Neural cell (in vitro differentiated cells): ENCODE data around the gene TMEM125.

Experiments used
- CTCF ChIP-seq: fragments of 450-650 bp; IDR thresholded peaks from 2 replicates; pipeline ENCODE4 v1.5.1; 2014; ENCODE audit warnings: antibody characterized with exemption, mild to moderate bottlenecking, moderate library complexity; ENCODE audit not compliant: poor library complexity, severe bottlenecking
- MXI1 ChIP-seq: fragments of 450-650 bp; conservative IDR thresholded peaks from 2 replicates; pipeline ENCODE4 v1.6.1; 2014; ENCODE audit warnings: antibody characterized with exemption, mild to moderate bottlenecking; ENCODE audit not compliant: poor library complexity, severe bottlenecking
- RAD21 ChIP-seq: fragments of 450-650 bp; conservative IDR thresholded peaks from 2 replicates; pipeline ENCODE4 v1.6.1; 2014; ENCODE audit warnings: antibody characterized with exemption, mild to moderate bottlenecking, moderate library complexity
- SMC3 ChIP-seq: fragments of 450-650 bp; conservative IDR thresholded peaks from 2 replicates; pipeline ENCODE4 v1.6.1; 2014; ENCODE audit warnings: antibody characterized with exemption, mild to moderate bottlenecking, moderate library complexity; ENCODE audit not compliant: poor library complexity

DNA sequence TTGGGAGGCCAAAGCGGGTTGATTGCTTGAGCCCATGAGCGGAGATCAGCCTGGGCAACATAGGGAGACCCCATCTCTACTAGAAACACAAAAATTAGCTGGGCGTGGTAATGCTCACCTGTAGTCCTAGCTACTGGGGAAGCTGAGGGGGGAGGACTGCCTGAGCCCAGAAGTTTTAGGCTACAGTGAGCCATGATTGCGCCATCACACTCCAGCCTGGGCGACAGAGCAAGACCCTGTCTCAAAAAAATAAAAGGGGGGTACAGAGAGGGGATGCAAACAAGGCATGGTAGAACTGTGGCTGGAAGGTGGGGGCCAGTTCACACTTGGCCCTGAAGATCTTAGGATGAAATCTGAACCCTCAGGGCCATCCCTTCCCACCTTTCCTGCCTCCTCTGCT lies 16.8 kb downstream of the TMEM125 start:
- TF ChIP-seq CTCF (no peak), RAD21 (no peak), SMC3 (no peak), MXI1 (no peak)
